ENCODE measurements around the gene MAP3K12.
A peak's percentile ranks its signal among the peaks of the same experiment; 100 is the strongest.
"Not testable (repeated sequence)": the region's sequence is repeated elsewhere in the genome, so short reads cannot be mapped to it uniquely, and the experiment has no call there.

MAP3K12 gene

GRCh38 chr12:53492830-53493609, 6.2 kb downstream of the MAP3K12 start:
- peak; percentile 65 to 98 (median 92) for DNase-seq

GRCh38 chr12:53492188-53492587, 7.1 kb downstream of the MAP3K12 start:
- no peak for DNase-seq

- DNase-seq: no peak
Observed at GRCh38 chr12:53489242-53489864, 9.9 kb downstream of the MAP3K12 start.

- DNase-seq: no peak
Observed at GRCh38 chr12:53486736-53487487, 12.3 kb downstream of the MAP3K12 start.

DNA sequence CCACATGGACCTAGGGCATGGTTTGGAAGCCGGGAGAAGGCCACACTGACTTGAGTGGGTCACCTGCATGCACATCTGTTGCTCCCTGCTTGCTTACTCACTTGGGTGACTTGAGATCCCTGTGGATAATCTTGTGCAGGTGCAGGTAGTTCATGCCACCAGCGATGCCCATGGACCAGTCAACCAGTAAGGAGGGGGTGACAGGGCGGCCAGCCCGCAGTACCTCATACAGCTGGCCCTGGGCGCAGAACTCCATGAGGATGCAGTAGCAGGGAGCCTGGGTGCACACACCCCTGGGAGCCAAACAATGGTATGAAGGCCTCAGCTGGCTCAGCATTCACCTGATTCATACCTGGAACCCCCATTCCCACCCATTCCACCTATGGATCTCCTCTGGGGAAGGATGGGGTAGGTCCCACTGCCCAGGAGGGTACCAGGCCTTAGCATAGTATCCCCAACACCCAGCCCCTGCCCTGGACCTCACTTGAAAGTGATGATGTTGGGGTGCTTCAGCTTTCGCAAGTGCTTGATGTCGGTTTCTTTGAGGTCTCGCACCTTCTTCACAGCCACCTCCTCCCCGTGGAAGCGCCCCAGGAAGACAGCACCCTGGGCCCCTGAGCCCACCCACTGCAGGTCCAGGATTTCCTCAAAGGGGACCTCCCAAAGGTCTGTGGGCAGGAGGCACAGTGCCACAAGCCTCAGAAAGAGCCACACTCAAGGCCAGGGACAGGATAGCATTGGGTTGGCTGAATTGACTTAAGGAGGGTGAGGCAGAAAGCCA, 13.1 kb downstream of the MAP3K12 start:
- DNase-seq: no peak

- DNase-seq: no peak
Observed at GRCh38 chr12:53484686-53485575, 14.3 kb downstream of the MAP3K12 start.

DNA sequence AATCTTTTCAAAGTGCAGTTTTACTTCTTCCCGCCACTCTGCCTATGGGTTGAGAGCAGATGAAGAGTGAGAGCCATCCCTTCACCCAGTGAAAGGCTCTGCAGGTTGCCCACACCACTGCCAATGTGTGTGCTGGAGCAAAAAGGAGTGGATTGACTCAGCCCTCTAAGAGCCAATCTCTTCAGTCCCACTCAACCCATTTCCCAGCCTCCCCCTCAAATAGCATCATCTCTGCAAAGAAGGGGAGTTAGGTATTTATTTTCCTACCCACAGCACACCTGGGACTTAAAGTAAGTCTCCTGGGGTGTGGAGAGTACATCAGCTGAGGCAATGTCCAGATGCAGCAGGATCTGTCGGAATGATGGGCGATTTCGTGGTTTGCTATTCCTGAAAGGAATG, 15.3 kb downstream of the MAP3K12 start:
- DNase-seq: no peak

GRCh38 chr12:53483225-53483978, 15.9 kb downstream of the MAP3K12 start:
- no peak for DNase-seq

DNA sequence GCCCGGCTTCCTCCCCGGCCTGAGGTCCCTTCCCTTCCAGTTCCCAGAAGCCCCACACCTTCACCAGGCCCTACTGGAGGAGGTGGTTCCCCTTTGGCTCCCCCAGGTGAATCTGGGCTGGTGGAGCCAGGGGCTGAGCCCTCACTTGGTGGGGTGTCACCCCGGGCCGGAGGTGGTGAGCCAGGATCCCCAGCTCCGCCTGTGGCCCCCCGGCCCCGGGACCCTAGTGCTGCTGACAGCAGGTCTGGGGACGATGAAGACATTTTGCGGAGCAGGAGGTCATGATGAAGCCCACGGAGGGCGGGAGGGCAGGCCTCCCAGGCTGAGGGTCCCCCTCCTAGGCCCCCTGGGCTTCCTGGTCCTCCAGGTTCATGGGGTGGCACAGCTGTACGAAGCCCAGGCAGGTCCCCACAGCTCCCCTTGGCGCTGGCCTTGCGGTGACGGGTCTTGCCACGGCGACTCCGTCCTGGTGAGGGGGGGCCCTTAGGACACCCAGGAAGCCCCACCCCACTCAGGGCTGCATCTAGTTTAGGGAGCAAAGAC, 16.6 kb downstream of the MAP3K12 start:
- no peak for DNase-seq

GRCh38 chr12:53481939-53482586, 17.2 kb downstream of the MAP3K12 start:
- no peak for DNase-seq

GRCh38 chr12:53481458-53481857, 17.8 kb downstream of the MAP3K12 start:
- DNase-seq: not testable (repeated sequence)

GRCh38 chr12:53480491-53481442, 18.5 kb downstream of the MAP3K12 start:
- no peak for DNase-seq

DNA sequence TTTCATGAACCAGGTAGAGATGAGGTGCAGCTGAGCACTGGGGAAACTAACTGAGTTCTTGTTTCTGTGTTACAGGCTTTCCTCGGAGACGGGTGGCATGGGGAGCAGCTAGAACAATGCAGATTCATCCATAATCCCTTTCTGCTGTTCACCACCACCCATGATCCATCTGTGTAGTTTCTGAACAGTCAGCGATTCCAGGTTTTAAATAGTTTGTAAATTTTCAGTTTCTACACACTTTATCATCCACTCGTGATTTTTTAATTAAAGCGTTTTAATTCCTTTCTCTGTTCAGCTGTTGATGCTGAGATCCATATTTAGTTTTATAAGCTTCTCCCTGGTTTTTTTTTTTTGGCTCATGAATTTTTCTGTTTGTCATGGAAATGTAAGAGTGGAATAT, 19.9 kb downstream of the MAP3K12 start:
- DNase-seq: no peak

DNA sequence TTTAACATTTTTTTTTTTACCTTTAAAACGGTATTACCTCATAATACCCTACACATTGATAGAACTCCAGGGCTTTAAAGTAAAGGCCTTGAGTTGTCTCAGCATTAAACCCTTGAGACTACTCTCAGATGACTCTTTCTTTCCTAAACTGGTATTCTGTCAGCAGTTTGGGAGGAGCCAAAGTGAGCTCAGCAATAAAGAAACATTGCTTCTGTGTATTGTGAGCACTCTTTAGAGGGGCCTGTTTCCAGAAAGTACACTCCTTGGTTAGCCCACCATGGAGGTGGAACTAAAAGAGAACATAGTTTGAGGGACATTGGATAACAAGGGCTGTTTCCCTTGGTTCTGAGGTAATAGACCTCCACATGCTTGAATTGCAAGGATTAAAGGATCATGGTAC, 20.4 kb downstream of the MAP3K12 start:
- DNase-seq: no peak

GRCh38 chr12:53476769-53477209, 22.5 kb downstream of the MAP3K12 start:
- DNase-seq: no peak

- DNase-seq: peak in 1 of 56 donors; percentile 19
Observed at GRCh38 chr12:53474819-53475218, 24.4 kb downstream of the MAP3K12 start.

- DNase-seq: no peak
Observed at GRCh38 chr12:53474077-53474476, 25.2 kb downstream of the MAP3K12 start.

All from nucleus accumbens (tissue), 56 donors.